Activated CD8-positive, alpha-beta memory T cell treated with anti-CD3 and anti-CD28 coated beads, Interleukin-2, amount 50 U/mL, for 1 hour (primary cell): ENCODE data around the gene ZNF223.
A peak's percentile ranks its signal among the peaks of the same experiment; 100 is the strongest.

Experiments used
- DNase-seq: peaks from one replicate; pipeline ENCODE4 v3.0.0-alpha.2; 2020; ENCODE audit errors: extremely low read depth

The ZNF223 gene

DNA sequence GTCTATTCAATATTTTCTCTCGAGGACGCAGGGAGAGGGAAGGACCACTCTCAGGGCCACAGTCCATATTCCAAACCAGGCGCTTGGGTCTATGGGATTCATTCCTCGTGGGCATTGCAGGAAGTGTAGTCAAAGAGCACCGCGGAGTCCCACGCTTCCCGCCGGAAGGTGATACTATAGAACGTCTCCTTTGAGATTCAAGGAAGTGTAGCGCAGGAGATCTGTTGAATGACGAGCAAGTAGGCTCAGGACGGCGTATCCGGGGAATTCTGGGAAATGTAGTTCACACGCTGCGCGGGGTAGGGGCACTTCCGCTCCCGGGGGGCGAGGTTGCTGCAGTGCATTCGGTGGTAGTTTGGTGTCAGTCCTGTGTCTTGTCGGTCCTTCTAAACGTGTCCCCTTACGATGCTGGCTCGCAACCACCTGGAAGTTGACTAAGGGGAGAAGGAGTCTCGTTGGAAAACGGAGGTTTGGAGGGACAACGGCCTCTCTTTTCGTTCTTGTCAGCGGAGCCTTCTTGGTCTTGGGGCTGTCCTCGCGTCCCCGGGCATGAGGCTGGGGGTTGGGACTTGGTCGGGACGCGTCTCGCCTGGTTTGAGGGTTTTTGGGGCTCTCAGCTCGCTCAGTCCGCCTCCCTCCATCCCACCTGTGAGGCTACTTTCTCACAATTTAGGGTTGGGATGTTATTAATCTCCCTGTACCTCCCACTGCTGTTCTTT lies 20.1 kb downstream of the ZNF223 start, which contains the start of gene ZNF284:
TSS of gene ZNF284 (plus strand) at position 336 of the 719 bp plus-strand sequence. CDS start 4,231 bp downstream, outside the sequence.
- DNase-seq = peak; percentile 68

DNA sequence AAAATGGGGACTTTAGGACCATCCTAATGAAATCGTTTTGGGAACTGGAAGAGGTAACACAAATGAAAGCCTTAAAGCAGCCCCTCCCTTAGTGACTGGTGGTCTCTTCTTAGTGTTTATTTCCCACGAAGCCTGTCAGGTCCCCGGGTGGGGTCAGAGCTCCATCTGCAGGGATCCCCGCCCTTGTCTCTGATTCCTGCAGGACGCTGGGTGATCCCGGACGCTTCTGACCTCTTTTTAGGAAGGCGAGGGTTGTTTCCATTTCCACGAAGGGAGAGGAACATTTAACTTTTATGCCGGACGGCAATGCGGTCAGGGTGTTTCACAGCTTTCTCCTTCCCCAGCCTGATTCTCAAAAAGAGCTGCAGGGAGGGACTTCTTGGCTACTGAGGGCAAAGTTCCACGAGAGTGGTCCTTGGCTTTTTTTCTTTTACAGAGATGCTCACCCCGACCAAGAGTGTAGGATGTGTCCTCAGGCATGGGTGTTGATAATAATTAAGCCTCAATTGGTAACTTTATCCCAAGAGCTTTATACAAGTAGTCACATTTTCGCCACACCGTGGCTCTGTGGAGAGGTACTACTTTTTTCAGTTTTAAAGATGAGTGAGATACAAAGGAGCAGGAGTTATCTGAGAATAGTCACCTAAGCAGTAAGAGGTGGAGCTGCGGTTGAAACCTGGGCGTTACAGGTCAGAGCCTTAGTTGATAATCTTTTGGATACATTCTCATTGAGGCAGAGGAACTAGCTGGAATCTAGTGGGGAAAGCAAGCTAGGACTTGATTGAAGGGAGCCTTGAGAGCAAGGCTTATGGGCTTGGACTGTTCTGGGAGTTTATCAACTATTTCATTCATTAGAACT lies 20.9 kb downstream of the ZNF223 start:
- DNase-seq = no peak

DNA sequence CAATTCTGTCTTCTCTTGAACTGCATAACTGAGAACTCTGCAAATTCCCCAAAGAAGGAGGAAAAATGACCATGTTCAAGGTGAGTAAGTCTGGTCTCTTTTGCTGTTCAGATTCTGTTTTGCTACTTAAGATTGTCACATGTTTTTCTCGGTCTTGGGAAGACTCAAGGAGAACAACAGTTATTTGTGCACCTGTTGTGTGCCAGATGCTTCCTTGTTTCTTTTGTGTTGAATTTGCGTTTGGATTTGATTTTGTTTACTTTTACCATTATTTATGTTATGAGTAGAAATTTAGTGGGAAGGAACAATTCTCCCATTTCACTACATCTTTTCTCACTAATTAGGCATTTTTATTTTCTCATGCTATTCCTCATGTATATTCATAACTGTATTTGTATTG lies 24.5 kb downstream of the ZNF223 start:
- DNase-seq = no peak

DNA sequence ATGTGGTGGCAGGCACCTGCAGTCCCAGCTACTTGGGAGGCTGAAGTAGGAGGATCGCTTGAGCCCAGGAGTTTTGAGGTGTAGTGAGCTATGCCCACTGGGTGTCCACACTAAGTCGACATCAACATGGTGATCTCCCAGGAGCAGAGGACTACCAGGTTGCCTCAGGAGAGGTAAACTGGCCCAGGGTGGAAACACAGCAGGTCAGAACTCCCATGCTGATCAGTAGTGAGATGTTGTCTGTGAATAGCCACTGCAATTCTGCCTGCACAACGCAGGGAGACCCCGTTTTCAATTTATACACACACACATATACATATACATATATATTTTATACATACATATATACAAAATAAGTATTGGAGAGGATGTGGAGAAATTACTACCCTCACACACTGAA lies 40.3 kb downstream of the ZNF223 start:
- no peak for DNase-seq

DNA sequence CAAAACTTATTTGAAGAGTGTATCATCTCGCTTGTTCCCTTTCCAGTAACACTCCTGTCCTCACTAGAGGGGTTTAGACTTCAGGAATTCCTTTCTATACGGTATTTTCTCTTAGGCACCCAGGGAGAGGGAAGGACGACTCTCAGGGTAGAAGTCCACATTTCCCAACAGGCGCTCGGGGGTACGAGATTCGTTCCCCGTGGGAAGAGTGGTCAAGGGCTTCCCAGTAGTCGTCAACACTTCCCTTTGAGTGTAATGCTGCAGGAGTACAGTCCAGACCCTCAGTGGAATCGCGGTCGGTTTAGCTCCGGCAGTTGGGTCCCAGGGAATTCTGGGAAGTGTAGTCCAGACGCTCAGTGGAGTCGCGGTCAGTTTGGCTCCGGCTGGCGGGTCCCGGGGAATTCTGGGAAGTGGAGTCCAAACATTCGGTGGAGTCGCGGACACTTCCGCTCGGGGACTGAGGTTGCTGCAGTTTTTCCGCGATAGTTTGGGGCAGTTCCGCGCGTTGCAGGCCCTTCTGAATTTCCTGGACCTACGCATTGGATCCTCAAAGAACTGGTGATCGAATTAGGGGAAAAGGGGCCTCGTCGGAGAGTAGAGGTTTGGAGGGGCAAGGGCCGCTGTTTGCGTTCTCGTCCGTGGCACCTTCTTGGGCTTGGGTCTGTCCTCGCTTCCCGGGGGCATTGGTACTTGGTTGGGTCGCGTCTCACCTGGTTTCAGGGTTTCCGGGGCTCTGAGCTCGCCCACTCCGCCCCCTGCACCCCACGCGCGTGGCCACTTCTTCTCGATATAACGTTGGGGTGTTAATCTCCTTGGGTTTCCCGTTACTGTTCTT lies 42.3 kb downstream of the ZNF223 start, which contains the start of gene ZNF224:
TSS of gene ZNF224 (plus strand) at position 431 of the 835 bp plus-strand sequence. CDS start 3,513 bp downstream, outside the sequence.
- DNase-seq = peak; percentile 56

DNA sequence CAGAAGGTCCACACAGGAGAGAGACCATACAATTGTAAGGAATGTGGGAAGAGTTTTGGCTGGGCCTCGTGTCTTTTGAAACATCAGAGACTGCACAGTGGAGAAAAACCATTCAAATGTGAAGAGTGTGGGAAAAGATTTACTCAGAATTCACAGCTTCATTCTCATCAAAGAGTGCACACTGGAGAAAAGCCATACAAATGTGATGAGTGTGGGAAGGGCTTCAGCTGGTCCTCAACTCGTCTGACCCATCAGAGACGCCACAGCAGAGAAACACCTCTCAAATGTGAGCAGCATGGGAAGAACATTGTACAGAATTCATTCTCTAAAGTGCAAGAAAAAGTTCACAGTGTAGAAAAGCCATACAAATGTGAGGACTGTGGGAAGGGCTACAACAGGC lies 55.9 kb downstream of the ZNF223 start:
- no peak for DNase-seq

DNA sequence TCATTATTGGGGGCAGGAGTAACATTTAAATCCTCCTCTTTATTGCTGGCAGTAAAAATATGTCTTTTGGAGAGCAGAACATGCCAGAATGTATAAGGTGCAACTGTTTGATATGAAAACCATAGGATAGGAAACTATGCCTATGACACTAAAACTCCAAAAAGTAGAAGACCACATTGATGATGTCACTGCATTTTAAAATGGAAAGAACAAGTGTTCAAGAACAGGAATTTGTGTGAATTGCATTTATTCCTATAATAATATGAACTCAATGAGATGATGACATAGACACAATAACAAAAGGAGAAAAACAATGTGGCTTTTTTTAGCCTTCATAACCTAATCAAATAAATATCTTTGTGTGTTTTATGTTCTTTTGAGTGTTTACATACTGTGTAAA lies 57.6 kb downstream of the ZNF223 start:
- no peak for DNase-seq

DNA sequence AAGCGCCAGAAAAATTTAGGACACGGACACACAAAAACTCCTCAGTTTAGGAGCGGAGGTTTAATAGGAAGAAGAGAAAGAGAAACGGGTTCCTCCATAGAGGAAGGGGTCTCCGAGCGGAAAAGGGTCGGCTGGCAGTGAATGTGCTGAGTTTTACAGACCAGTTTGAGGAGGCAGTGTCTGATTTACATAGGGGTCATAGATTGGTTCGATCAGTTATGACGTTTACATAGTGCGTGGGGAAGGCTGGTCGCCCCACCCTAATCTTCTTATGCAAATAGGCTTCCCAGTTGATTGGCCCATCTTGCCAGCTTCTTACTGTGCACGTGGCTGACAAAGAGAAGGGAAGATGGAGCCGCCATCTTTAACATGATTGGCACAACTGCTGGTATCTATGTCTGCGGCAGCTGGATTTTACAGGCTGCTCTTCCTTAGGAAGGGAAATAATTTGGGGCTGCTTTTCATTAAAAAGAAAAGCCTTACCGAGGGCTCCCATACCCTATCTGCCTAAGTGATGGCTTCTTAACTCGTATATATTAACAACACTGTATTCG lies 60.2 kb downstream of the ZNF223 start:
- DNase-seq = no peak

DNA sequence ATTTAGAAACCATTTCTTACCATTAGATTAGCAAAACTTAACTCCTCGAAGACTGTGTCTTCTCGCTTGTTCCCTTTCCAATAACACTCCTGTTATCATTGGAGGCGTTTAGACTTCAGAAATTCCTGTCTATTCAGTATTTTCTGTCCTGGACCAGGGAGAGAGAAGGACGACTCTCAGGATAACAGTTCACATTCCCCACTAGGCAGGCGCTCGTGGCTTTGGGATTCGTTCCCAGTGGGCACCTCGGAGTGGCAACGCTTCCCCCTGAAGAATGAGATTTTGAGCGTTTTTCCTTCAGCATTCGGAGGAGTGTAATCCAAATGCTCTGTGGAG lies 60.9 kb downstream of the ZNF223 start:
- no peak for DNase-seq

DNA sequence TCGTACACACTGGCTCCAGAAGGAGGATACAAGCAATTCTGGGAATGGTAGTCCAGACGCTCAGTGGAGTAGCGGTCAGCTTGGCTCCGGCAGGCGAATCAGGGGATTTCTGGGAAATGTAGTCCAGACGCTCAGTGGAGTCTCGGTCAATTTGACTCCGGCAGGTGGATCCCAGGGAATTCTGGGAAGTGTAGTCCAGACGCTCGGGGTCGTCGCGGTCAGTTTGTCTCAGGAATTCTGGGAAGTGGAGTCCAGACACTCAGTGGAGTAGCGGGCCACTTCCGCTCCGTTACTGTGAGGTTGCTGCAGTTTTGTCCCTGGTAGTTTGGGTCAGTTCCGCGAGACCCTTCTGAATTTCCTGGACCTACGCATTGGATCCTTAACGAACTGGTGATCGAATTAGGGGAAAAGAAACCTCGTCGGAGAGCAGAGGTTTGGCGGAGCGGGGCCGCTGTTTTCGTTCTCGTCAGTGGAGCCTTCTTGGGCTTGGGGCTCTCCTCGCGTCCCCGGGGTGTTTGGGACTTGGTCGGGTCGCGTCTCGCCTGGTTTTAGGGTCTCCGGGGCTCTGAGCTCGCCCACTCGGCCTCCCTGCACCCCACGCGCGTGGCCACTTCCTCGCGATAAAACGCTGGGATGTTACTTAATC lies 61.4 kb downstream of the ZNF223 start, which contains the start of gene ZNF225:
TSS of gene ZNF225 (plus strand) at position 262 of the 646 bp plus-strand sequence. CDS start 2,429 bp downstream, outside the sequence.
- DNase-seq = peak; percentile 49

DNA sequence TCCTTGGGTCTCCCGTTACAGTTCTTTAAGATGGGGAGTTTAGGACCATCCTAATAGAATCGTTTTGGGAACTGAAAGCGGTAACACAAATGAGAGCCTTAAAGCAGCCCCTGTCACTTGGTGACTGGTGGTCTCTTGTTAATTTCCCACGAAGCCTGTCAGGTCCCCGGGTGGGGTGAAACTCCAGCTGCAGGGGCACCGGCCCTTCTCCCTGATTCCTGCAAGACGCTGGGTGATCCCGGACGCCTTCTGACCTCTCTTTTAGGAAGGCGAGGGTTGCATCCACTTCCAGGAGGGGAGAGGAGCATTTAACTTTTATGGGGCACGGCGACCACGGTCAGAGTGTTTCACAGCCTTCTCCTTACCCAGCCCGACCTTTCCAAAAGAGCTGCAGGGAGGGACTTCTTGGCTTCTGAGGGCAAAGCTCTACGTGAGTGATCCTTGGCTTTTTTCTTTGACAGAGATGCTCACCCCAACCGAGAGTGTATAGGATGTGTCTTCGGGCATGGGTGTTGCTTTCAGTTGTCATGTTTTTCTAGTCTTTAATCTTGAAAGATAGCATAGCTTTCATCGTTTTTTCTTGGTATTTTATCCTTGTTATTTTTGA lies 62.1 kb downstream of the ZNF223 start:
- no peak for DNase-seq
